OCI-M2 (cell line): ENCODE results near the gene POMGNT1.

Experiments
- DNase-seq: peaks from one replicate; lab custom pipeline; 2025; ENCODE audit not compliant: unreplicated experiment; lab: John Stamatoyannopoulos, UW

The POMGNT1 gene

GRCh38 chr1:46211051-46211450 is 12.8 kb upstream of the POMGNT1 start:
- DNase-seq, result no peak

GRCh38 chr1:46210561-46210960 is 12.3 kb upstream of the POMGNT1 start:
- DNase-seq, result no peak

- DNase-seq, result no peak
Observed at GRCh38 chr1:46206399-46206798, 8.2 kb upstream of the POMGNT1 start.

GRCh38 chr1:46205791-46206190 is 7.6 kb upstream of the POMGNT1 start:
- DNase-seq, result no peak

- DNase-seq, result no peak
Observed at GRCh38 chr1:46205141-46205540, 6.9 kb upstream of the POMGNT1 start.

GRCh38 chr1:46204406-46204742 is 6.1 kb upstream of the POMGNT1 start:
- DNase-seq, result no peak

GRCh38 chr1:46203738-46204405 is 5.6 kb upstream of the POMGNT1 start:
- DNase-seq, result no peak

GRCh38 chr1:46199233-46199749 is 1.1 kb upstream of the POMGNT1 start:
- no peak for DNase-seq

GRCh38 chr1:46197560-46197963 is 672 bp downstream of the POMGNT1 start:
- no peak for DNase-seq

GRCh38 chr1:46196609-46197008 is 1.6 kb downstream of the POMGNT1 start:
- no peak for DNase-seq

GRCh38 chr1:46194641-46195193 is 3.5 kb downstream of the POMGNT1 start:
- DNase-seq, result no peak

- no peak for DNase-seq
Observed at GRCh38 chr1:46193984-46194570, 4.2 kb downstream of the POMGNT1 start.

GRCh38 chr1:46193285-46193684 is 4.9 kb downstream of the POMGNT1 start:
- DNase-seq, result no peak

- no peak for DNase-seq
Observed at GRCh38 chr1:46192171-46192570, 6.1 kb downstream of the POMGNT1 start.

GRCh38 chr1:46191033-46191701 is 7.1 kb downstream of the POMGNT1 start:
- no peak for DNase-seq

- DNase-seq, result no peak
Observed at GRCh38 chr1:46190539-46190938, 7.7 kb downstream of the POMGNT1 start.

GRCh38 chr1:46188295-46189030 is 9.8 kb downstream of the POMGNT1 start:
- DNase-seq, result no peak

GRCh38 chr1:46187106-46187869 is 10.9 kb downstream of the POMGNT1 start:
- DNase-seq, result no peak

GRCh38 chr1:46186076-46186475 is 12.2 kb downstream of the POMGNT1 start:
- no peak for DNase-seq

- no peak for DNase-seq
Observed at GRCh38 chr1:46184920-46185658, 13.1 kb downstream of the POMGNT1 start.
